GM18508 (cell line): ENCODE measurements around the gene TBX4.
"Not testable (repeated sequence)": the region's sequence is repeated elsewhere in the genome, so short reads cannot be mapped to it uniquely, and the experiment has no call there.

Experiments
- ATAC-seq: cut with Tn5 transposase; IDR thresholded peaks from one replicate; pipeline ENCODE4 v1.9.1; 2021; ENCODE audit warnings: moderate number of reproducible peaks; ENCODE audit not compliant: insufficient read depth, unreplicated experiment

The TBX4 gene

GRCh38 chr17:61494325-61495160, 42.3 kb downstream of the TBX4 start:
- no peak for ATAC-seq

GRCh38 chr17:61495161-61495857, 43.1 kb downstream of the TBX4 start:
- no peak for ATAC-seq

- ATAC-seq: no peak
These were observed 44.1 kb downstream of the TBX4 start for GRCh38 chr17:61496174-61496956.

GRCh38 chr17:61496957-61497653, 44.9 kb downstream of the TBX4 start:
- ATAC-seq: no peak

DNA sequence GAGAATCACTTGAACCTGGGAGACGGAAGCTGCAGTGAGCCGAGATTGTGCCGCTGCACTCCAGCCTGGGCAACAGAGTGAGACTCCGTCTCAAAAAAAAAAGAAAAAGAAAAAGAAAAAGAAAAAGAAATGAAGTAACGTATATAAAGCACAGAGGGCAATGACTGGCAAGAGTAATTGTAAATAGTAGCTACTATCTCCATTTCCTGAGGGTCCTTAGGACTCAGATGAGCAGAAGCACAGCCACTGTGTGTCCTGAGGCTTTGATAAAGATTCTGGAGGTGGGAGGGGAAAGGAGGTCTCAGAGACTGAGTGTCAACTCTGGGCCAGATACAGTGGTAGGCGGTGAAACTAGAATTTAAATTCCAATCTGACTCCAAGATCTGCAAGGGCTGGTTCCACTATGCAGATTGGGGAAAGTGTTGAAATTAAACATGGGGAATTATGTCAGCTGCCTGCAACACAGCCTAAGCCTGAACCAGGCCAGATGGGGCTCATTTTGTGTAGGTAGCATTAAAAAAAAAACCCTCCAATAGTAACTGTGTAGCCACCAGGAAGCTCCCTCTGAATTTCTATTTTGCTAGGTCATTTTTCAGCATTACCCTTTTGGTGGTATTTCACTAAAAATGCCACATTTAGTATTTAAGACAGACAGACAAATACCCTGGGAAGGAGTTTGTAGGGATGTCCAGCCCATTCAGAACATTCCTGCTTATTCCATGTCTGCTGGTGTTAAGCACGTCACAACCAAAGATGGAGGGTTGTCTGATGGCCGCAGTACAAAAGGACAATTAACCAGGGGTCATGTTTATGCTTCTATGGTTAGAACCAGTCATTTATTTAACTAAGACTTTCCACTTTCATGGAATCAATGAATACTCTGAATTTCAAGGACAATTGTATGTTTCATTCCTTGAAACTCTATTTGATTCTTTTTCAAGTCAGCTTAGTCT, 46.1 kb downstream of the TBX4 start:
- no peak for ATAC-seq

GRCh38 chr17:61499632-61500031, 47.4 kb downstream of the TBX4 start:
- ATAC-seq: no peak

DNA sequence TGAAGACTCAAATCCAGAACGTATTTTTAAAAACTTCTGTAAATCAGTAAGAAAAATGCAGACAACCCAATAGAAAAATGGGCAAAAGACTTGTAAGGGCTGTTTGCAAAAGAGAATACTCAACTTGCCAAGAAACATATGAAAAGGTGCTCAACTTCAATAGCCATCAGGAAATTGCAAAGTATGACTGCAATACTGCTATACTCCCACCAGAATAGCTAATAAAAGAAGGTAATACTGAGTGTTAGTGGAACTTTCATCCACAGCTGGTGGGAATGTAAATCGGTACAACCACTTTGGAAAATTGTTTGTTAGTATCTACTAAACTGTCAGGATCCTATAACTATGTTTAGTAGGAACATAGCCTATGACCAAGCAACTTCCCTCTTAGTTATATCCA, 48.1 kb downstream of the TBX4 start:
- no peak for ATAC-seq

GRCh38 chr17:61502292-61502691, 50.1 kb downstream of the TBX4 start:
- no peak for ATAC-seq

DNA sequence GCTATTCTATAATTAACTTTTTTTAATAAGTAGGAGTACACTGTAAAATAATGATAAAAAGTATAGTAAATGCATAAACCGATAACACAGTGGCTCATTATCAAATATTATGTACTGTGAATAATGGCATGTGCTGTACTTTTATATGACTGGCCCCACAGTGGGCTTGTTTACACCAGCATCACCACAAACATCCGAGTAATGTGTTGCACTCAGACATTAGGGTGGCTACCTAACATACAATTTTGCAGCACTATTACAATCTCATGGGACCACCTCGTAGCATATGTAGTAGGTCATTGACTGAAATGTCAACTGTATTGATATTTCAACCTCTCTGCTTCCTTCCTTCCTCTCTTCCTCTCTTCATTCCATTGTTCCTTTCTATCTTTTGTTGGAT, 51.7 kb downstream of the TBX4 start:
- ATAC-seq: no peak

DNA sequence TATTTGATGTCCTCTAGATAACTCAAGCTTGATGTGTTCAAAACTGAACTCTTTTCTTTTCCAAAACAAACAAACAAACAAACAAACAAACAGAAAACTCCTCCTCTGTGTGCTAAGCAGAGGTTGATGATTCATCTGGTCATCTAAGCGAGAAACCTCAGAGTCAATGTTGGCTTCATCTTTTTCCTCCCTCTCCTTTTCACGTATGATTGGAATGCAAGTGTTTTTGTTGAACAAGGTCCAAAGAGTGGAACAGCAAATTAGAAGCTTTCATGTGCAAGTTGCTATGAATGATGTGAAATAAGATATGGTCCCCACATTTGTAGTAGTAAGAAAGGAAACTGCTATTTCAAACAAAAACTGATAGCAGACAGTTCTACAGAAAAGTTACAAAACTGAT, 52.5 kb downstream of the TBX4 start:
- ATAC-seq: no peak

DNA sequence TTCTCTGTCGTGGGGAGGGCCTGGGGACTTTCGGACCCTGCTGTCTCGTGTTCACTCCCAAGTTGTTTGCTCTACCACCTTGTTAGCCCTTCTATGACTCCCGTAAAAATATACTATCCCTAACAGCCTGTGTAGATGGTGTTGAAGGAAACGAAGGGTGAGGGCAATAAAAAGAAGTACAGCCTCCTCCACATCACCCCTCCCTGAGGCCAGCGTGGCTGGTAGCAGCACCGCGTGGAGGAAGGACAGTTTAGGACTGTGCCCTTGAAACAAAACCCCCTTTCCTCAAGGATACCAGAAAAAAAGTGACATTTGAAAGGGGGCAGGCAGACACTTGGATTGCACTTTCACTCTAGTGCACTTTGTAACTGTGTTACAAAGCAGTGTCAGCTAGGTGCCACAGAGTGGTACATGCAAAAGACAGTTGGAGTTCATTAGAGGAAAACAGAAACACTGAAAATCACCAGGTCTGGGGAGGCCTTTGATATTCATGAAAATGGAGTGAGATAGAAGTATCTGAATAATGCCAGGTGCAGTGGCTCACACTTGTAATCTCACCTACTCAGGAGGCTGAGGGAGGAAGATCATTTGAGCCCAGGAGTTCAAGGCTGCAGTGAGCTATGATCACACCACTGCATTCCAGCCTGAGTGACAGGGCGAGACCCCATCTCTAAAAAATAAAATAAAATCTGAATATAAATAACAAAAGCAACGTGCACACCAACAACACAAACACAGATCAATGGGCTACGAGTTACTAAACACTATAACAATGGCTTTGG, 53.8 kb downstream of the TBX4 start:
- ATAC-seq: no peak

- no peak for ATAC-seq
These were observed 55.3 kb downstream of the TBX4 start for GRCh38 chr17:61507383-61508066.

GRCh38 chr17:61508912-61509311, 56.7 kb downstream of the TBX4 start:
- no peak for ATAC-seq

DNA sequence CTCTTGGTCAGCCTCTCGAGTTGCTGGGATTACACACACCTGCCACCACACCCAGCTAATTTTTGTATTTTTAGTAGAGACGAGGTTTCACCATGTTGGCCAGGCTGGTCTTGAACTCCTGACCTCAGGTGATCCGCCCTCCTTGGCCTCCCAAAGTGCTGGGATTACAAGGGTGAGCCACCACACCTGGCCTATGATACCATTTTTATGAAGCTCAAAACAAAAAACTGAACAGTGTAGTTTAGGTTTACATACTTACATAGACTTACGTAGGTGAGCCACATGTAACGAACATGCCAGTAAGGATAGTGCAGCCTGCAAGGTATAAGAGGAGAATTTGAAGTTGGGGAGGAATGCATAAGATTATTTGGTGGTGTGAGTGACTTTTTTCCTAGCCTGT, 57.2 kb downstream of the TBX4 start:
- not testable (repeated sequence) for ATAC-seq

DNA sequence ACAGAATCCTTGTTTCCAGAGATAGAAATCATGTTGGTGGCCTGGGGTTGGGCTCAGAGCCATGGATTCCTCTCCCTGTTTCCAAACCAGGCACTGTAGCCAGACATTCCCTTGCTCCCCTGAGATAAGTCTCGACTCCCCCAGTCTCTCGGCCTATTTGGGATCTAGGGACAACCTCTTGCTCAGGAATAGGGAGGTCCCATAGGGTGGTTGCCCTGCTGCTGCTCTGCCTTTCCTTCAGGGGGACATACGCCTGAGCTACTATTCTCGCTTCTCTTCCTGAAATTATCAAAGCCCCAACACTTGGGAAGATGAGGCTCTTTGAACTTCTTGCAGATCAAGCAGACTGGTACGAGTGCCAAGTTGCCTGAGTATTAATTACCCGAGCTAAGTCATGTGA, 58.0 kb downstream of the TBX4 start:
- ATAC-seq: no peak

GRCh38 chr17:61510991-61511390, 58.8 kb downstream of the TBX4 start:
- no peak for ATAC-seq

DNA sequence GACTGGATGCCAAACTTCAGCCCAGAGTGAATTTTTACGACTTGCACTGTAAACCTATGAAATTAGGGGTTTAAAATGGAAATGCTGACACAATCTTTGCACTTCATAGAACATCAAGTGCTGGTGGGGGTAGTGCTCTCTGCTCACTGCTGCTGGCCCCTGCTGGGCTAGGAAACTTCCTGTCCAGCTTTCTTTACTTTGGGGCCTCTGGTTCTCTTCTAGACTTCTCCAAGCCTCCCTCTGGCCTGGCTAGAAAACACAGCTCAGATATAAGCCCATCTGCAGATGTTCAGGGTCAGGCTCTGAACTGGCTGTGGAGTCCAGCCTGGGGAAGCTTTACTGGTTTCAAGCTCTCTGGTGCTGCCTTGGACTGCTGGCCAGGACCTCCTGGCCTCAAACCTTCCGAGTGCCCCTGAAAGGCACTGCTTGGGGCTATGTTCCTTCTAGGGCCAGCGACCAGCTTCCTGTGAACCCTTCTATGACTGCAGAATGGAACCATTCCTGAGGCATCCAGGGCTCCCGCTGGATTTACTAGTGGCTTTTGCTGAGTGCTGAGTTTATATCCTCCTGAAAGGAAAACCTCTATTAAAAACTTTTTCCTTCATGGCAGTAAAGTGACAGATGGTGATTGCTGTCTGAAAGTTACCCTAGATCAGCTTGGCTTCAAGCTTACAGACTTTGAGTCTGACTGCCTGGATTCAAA, 59.4 kb downstream of the TBX4 start:
- ATAC-seq: no peak
